NCI-H345 treated with DMSO at 0.1 percent for 48 hours (cell line): Measurements from ENCODE around the gene CST3.
"Not testable (repeated sequence)": the region's sequence is repeated elsewhere in the genome, so short reads cannot be mapped to it uniquely, and the experiment has no call there.

Experiments
- DNase-seq: peaks from one replicate; lab custom pipeline; 2025; ENCODE audit not compliant: unreplicated experiment; lab: John Stamatoyannopoulos, UW

The CST3 gene

DNA sequence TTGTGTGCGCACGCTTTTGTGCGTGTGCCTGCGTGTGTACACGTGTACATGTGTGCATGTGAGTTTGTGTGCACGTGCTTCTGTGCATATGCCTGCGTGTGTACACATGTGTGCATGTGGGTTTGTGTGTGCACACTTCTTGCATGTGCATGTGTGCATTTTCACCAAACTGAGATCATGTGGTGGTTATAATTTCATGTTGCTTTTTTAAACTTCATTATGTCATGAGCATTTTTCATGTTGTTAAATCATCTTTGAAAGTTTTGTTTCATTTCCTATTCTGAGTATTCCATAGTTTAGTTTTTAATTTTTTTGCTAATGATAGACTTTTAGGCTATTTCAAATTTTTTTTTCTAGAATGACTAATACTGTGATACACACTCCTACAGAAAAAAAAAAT lies 6.4 kb upstream of the CST3 start:
- DNase-seq, result no peak

DNA sequence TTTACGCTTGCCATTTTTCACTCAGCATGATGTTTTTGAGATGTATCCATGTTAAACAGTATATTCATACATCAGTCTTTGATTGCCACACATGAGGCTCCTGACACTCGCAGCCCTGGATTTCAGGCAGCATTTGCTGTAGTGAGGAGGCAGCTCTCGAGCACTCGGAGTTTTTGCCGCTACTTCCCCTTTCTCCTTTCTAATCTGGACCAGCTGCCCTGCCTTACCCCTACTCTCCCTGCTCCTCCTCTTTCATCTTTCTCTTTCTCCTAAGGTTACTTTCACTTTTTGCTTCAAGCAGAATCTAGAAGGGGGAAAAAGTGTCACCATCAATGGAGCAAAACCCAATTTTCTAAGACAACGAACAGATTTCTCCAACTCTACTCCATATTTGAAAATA lies 5.9 kb upstream of the CST3 start:
- no peak for DNase-seq

DNA sequence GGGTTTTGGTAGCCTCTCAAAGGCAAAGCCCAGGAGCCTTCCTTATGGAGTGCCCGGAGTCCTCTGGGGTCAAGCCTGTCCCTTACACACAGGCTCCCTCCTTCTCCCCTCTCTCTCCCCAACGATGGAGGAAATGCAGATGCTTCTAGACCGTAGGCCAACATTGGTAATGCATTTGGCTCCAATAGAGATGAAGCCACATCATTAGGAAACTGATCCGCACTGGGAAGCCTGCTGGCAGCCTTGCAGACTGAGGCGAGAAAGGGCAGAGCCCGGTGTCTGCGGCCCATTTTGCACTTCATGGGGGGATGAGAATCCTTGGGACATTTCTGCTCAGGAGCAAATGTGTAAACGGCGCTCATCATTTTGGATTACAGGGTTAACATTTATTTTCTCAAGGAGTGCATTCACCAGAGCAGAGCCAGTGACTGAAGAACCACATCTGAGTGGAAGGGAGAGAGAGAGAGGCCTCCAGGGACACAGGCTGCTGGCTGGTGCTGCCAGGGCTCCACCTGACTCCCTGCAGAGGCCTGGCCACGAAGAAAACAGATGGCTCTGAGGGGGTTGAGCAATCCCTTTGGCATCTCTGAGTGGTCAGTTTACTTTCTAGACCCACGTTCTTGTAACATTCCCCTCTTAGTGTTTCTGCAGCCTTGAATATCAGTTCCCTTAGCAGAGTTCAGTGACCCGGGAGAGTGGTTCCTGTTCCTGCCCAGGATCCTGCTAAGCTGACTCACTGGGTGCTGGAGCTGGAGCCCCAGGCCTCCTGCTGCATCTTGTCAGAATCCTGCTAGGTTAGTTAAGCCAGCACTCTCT lies 4.4 kb upstream of the CST3 start:
- DNase-seq, result no peak

DNA sequence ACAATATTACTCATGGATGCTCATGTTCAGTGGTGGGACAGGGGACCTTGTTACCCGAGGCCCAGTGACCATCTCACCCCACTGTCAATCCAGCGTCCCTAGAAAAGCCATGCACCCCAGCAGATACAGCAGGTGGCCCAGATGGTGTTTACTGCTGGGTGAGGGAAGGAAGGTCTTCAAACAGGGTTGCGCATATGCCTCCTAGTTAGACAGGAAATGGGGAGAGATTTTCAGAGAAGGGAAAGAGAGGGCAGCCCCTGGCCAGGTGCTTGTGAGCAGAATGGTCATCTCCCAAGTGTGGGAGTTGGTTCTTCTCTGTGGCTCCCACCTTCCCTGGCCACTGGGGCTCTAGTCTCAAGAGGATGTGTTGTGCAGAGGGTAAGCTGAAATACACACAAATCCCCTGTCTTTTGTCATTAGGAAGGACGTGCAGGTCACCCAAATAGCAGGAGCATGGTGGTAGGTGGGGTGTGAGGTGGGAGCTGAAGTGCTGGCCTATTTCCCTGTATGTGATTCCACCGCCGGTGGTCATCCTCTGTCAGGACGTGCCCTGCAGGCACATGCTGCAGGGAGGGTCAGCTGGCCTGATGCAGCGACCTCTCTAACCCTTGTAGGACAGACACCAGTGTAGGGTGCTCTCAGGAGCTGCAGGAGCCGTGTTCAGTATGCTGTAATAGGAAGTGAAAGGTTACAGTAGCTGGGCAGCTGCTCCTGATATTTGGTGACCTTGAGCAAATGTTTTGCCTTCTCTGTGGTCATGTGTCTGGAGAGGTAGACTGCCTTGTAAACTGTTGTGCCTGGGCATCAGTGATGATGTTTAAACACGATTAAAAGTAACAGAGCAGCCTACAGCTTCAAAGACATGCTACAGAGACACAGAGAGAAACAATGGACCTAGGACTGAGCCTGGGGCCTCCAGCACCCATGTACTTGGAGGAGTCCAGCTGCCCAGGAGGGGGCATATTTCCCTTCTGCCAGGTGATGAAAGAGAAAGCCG lies 3.2 kb upstream of the CST3 start:
- DNase-seq, result no peak

DNA sequence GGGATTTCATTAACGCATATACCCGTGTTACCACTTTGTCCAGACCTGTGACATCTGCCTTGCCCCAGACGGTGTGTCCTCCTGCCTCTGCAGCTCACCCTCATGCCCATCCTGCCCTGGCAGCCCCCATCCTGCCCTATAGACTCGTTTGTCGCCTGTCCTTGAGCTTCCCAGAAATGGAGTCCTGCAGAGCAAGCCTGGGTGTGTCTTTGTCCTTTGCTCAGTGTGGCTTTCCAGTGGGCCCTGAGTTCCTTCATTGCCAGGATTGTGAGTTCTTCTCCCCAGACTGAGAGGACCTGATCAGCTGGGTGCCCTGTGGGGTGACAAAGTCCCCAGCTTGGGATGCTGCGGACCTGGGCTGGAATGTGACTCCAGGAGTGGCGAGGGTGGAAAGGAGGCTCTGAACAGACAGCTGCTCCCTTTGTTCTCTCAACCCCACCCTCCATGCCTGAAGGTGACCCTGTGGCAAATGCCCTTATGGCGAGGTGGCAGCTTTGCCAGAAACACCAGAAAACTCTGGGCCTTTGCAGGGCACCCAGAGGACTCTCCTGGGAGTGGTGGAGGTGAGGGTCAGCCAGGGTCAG lies 2.4 kb upstream of the CST3 start:
- no peak for DNase-seq

DNA sequence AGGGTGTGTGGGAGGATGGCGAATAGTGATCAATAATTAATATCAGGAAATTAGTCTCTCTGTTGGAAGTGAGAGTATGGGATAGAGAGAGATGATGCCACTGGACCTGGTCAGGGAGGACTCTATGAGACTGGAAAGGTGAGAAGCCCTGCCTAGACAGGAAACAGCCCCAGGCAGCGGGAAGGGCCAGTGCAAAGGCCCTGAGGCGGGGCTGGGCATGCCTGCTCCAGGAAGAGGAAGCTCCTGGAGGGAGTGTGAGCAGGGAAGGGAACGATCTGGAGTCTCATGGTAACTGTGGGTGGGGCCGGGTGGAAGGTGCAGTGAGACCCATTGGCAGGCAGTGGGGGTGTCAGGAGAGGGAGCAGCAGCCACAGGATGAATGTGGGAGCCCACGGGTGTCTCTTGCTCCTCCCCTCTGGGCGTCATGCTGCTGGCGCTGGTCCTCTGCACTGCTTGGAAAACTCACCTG lies 1.8 kb upstream of the CST3 start:
- DNase-seq, result no peak

DNA sequence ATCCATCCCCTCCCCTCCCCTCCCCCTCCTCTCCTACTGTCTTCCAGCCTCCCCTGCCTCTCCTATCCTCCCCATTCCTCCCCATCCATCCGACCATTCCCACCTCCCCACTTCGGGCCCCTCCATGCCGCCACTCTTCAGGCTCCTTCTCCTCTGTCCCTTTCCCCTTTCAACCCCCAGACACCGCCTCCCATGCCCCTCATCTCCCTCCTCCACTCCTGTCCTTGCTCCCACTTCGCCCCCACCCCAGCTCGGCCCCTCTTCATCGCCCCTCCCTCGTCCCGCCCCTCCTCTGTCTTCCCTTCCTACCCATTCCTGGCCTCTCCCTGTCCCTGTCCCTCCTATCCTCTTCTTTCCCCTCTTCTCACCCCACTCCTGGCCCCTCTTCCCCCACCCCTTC lies 554 bp upstream of the CST3 start:
- no peak for DNase-seq

DNA sequence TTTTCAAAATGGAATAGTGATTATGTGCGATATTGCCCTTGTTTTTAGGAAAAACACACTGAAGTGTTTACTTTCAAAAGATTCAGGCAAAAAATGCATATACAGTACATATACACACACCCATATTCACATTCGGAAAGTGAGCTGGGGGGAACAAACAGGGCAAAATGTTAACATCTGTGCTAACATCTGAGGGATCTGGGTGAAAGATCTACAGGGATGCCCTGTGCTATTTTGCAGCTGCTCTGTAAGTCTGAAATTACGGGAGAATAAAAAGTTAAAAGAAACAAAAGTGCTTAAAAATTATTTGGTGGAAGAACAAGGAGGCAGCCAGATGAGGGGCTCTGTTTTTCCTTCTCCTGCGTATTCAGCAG lies 860 bp downstream of the CST3 start:
- peak; percentile 18 for DNase-seq

DNA sequence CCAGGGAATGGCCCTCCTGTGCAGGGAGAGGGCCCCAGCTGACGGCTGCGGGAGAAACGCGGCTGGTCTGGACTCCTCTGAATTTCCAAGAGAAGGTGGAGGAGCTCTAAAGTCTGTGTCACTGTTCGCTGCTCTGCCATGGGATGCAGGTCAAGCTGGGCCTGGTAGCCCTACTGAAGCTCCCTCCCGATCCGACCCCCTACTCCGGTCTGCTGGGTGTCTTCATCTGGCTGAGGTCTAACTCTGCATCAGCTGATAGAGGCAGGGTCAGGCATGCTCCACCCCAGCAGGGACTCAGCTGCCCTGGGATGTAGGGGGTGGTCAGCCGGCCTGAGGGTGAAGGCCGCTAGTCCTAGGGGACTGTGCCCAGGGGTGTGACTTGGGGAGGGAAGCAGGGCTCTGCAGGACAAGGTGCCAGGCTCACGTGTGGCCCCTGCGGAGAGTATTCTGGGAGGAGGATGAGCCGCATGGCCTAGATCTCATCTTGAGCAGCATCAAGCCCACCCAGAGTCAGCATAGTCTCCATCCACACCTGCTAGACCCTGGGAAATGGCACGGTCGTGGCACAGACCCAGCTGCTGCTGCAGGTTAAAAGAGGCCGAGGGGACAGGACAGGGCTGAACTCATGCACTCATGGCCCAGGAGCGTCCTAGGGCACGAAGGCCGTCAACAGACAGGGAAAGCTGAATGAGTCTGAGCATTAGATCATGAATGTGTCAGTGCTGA lies 1.4 kb downstream of the CST3 start:
- DNase-seq, result no peak

DNA sequence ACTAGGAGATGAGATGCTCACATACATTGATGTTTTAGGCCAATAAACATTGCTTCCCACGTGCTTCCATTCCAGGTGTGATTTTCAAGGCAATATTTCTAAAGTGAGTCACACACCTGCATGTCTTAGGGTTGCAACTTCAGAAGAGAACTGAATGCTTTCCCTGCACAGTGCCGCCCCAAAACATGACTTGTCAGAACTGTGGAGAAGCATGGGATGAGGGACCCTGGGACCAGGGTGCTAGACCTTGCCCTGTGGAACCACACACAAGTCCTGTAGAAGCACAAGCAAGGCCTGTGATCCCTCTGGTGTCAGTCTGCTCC lies 2.0 kb downstream of the CST3 start:
- DNase-seq, result not testable (repeated sequence)

DNA sequence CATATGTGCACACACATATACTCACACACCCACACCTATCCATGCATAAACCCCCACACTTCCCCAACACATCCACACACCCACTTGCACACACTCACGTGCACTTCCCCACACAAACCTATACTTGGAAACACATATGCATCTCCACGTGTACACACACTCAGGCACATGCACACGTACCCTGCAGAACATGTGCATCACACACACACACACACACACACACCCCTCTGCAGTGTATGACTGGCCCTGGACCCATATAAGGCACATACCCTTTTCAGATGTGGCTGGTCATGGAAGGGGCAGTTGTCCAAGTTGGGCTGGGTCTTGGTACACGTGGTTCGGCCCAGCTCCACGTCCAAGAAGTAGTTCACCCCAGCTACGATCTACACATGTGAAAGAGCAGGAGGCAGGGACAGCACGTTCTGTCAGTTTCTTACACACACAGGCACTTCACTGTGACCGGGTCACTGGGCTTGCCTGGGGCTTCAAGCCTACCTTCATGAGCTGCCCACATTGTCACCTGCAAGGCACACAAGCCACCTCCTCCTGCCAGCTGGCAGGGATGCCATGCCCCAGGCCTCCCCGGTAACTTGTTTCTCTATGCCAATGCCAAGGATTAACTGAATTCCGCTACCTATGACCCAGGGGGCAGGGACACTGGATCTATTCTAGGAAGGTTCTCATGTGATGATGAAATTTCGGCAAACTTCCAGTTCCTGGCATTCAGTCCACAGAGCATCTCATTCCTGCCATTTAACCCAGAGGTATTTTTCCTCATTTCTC lies 2.6 kb downstream of the CST3 start:
- no peak for DNase-seq

DNA sequence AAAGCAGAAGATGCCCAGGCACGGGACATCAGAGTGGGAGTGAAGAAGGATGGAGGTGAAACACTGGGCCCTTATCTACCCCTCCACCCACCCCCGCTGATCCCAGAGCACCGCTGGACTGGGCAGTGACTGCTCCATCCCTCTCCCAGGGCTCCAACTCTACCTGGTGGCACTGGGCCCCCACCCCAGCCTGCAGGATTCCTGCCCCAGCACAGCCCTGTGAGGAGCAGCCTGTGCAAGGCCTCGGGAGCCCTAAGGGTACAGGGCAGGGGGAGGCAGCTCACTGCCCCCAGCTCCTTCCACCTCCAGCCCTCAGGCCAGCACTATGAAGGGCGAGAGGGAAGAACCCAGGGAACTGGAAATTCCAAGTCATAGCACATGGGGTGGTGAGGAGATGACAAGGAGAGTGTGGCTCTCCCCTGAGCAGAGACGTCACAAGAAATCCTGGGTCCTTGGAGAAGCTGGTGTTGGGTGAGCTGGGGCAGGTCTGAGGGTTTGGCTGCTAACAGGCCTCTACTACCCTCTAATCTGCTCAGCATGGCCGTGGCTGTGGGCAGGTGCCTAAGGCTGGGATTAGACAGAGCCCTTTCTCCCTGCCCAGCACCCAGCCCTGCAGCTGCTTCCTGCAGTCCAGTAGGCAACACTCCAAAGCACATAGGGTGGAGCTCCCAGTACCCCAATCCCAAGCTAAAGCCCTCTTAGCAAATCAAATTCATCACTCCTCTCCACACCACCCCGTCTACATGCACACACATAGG lies 3.5 kb downstream of the CST3 start:
- no peak for DNase-seq

DNA sequence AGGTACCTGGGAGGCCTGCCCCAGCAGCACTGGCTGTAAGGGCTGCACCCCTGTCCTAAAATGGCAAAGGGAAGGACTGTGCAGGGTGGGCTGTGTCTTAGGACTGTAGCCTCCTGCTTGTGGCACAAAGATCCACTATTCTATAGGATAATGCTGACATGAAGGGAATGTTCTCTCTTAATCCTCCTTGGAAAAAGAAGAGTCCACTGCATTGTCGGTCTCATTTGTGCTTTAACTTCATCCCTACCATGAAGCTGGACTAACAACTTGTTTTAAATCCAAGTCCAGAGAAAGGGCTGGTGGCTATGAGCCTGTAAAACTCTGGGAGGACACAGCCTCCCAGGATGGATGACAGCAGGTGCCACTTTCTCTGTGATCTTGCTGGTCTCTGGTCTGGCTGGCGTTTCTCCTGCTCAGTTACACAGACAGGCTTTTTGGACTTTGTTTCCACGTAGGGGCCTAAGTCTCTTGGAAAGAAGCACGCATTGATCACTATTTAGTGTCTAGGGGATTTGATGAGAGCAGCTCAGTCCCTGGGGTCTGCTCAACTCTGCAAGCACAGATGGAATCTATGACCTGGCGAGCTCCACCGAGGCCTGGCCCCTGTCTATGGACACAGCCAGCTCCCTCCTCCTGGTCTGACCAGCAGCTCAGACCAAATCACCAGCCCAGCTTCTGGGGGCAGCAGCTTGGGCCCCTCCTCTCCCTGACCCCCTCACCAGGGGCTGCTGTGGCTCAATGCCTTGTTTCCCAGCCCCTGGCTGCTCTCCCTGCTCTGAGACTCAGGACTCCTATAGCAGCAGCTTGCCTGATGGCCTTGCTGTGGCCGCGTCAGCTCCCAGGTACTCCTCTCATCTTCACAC lies 4.8 kb downstream of the CST3 start:
- no peak for DNase-seq

DNA sequence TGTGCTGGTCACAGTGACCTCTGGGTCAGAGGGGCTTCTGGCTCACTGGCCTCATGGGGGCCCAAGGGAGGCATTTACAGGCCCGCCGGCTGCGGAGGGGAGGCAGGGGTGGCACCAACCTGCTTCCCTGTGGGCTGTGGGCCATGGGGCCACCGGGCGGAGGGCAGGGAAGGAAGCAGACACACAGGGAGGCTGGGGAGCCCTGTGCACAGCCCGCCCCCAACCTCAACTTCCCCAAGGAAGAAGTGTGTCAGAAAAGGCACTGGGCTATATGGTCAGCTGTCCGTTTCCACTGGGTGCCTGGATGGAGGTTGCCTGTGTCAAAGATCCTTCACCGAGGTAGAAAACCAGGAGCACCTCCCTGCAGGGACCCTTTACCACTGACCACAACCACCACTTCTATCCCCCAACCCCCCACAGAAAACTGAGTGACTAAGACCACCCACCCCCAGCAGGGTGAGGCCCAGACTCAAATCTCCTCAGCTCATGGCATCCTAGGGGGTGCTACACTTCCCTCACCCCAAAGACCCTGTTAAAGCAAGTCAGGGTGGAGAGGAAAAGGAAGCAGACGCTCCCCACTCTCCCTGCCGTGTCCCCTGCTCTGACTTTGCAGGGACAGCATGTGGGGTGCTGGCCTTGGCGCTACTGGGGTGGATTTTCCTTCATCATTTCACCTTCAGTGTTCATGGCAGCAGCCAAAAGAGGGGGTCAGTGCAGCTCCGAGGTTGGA lies 5.6 kb downstream of the CST3 start:
- no peak for DNase-seq

DNA sequence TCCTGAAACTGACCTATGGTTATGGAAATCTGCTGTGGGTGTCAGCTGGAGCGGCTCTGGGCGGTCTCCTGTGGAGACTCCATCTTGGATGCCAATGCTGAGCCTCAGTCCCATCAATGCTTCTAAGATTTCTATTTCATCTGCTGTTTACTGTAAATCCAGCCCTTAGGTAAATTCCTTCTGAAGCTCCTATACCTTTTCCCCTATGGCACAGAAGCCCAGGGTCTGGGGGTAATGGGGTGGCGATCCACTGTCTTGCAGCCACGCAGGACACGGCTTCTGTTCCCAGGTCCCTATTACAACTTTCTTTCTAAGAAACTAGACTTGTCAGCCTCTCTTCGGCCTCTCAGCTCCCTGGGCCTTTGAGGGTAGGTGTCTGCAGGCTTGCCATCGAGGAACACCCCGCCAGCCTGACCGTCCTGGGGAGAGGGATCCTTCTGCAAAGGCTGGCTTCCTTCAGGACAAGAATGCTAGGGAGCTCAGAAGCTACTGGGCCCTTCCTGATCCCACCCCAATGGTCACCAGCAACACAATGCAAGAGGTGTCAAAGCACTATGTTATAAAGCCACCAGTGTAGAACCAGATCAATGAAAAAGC lies 6.4 kb downstream of the CST3 start:
- no peak for DNase-seq

DNA sequence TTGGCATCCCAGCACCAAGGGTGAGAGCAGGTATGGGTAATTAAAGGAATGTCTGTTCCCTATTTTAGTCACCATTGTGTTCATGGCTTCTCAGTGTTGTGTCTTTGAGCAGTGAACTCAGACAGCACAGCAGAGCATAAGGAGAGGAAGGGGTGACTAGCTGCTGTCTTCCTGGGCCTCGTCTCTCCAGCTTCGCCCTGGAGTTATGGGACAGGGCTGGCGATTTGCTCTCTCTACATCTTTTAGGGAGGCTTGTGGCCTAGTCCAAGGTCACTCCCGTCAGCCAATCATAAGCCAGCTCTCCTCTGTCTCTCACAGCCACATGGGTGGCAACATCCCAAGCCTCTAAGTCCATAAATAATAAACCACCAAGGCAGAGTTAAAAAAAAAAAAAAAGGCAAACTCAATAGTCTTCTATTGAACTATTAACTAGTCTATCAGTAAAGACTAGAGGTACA lies 7.3 kb downstream of the CST3 start:
- no peak for DNase-seq

DNA sequence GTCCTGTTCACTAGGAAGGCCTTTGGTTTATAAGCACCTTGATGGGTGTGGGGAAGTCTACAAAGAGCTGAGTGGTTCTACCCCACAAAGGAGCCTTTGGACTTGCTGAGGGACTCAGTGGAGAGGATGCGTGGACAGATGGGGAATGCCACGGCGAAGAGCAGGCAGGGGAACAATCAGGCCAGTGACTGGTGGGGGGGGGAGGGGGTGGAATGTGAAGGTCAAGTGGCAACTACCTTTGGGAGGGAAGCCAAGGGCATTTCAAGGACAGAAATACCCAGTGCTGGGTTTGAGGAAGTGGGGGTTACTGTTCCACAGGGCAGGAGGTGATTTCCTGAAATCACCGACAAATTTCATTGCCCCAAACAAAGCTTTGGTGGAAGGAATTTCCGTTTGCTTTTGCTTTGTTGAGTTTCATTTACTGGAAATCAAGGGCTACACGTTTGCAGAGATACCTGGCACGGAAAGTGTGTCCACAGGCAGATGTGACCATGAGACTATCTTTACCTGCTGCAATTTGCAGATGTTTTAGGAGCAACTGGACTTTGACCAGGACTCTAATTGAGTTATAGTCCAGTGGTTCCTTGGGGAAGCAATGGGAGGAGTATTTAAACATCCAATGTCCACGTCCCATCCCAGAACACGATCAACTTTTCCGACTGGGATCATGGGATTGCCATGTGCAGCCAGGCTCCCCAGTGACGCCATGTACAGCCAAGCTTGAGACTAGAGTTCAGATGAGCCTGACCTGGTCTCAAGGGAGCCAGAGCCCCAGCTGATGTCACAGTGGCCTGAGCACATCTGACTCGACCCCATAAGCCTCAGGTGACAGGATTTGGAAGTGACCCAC lies 8.0 kb downstream of the CST3 start:
- DNase-seq, result no peak
